Vagina (tissue), 2 donors: Measurements from ENCODE around the gene C6orf132. TPM values are rescaled to one million over a fixed set of nuclear protein-coding genes. Genes with fewer than 3 reads are reported as not detected.

Source experiments
- DNase-seq, 2 donors: peaks; one replicate each; pipeline ENCODE4 v3.0.0-alpha.2; 2017; ENCODE audit errors: extremely low spot score in 2 of 2
- H3K27ac ChIP-seq: fragments of 200-600 bp; sonication (generic); one replicate; pipeline ENCODE4 v1.5.1; 2019
- H3K27me3 ChIP-seq: fragments of 200-600 bp; sonication (generic); one replicate; pipeline ENCODE4 v1.5.1; 2019
- H3K36me3 ChIP-seq, 2 donors: fragments of 200-600 bp; sonication (generic); one replicate each; pipeline ENCODE4 v1.5.1; 2017 to 2019
- H3K4me1 ChIP-seq: fragments of 200-600 bp; sonication (generic); one replicate; pipeline ENCODE4 v1.5.1; 2019
- H3K4me3 ChIP-seq, 2 donors: fragments of 200-600 bp; sonication (generic); 1 replicate in 1 of 2; 2 replicates in 1 of 2; pipeline ENCODE4 v1.5.1; 2016 to 2019
- H3K9me3 ChIP-seq: fragments of 200-600 bp; sonication (generic); one replicate; pipeline ENCODE4 v1.5.1; 2019
- POLR2A ChIP-seq, 2 donors: fragments of 450-650 bp; IDR thresholded peaks; one replicate each; pipeline ENCODE4 v1.6.1; 2017; ENCODE audit warnings: antibody characterized with exemption in 2 of 2, mild to moderate bottlenecking in 2 of 2, moderate library complexity in 2 of 2
- POLR2AphosphoS5 ChIP-seq, 2 donors: sonication (generic); formaldehyde crosslinking; IDR thresholded peaks; one replicate each; pipeline ENCODE4 v1.9.0; 2017; ENCODE audit warnings: antibody characterized with exemption in 2 of 2, mild to moderate bottlenecking in 2 of 2, low read depth in 1 of 2; ENCODE audit not compliant: insufficient read depth in 1 of 2
- intact Hi-C: fragments of 100-400 bp; cut with DNase I; formaldehyde crosslinking; loops from one replicate; pipeline ENCODE4 v1.15.1; 2023
- total RNA-seq: library from RNA; depleted of rRNA; stranded (reverse); fragments of >200 nt; gene quantifications from one replicate; pipeline ENCODE4 v1.2.3, GENCODE V29; 2016
- TF ChIP-seq, protein P1 (sequence below), 3 experiments: fragments of 450-650 bp in 2 of 3; fragments of 200-600 bp in 1 of 3; sonication (generic) in 1 of 3; IDR thresholded peaks; one replicate each; pipeline ENCODE4 v1.5.1; 2017 to 2019; ENCODE audit warnings: antibody characterized with exemption in 3 of 3, mild to moderate bottlenecking in 2 of 3, moderate library complexity in 2 of 3

The C6orf132 gene
- total RNA-seq, 1 donor from 2014 or later, result 78.6 TPM

- Histone ChIP-seq H3K4me1 (no peaks in the 10 kb centered on the region), H3K4me3 (no peak overlapping the region), H3K9me3 (no peaks in the 10 kb centered on the region), H3K36me3 (peaks cover 0 to 67% of the 10 kb centered on the region in 2 donors), H3K27me3 (no peaks in the 10 kb centered on the region), H3K27ac (no peak overlapping the region)
- DNase-seq, result no peak
- TF ChIP-seq POLR2A (IDR thresholded peaks at IDR 0.05), result no peak
- TF ChIP-seq POLR2AphosphoS5 (IDR thresholded peaks at IDR 0.05; ENCODE audit: insufficient read depth in 1 of 2, low read depth in 1 of 2), result no peak
- TF ChIP-seq, protein P1, sequence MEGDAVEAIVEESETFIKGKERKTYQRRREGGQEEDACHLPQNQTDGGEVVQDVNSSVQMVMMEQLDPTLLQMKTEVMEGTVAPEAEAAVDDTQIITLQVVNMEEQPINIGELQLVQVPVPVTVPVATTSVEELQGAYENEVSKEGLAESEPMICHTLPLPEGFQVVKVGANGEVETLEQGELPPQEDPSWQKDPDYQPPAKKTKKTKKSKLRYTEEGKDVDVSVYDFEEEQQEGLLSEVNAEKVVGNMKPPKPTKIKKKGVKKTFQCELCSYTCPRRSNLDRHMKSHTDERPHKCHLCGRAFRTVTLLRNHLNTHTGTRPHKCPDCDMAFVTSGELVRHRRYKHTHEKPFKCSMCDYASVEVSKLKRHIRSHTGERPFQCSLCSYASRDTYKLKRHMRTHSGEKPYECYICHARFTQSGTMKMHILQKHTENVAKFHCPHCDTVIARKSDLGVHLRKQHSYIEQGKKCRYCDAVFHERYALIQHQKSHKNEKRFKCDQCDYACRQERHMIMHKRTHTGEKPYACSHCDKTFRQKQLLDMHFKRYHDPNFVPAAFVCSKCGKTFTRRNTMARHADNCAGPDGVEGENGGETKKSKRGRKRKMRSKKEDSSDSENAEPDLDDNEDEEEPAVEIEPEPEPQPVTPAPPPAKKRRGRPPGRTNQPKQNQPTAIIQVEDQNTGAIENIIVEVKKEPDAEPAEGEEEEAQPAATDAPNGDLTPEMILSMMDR (IDR thresholded peaks at IDR 0.05), result no peak
- intact Hi-C loops, result no loop called here
These were observed 70.4 kb downstream of the C6orf132 start for GRCh38 chr6:42071881-42072583.

DNA sequence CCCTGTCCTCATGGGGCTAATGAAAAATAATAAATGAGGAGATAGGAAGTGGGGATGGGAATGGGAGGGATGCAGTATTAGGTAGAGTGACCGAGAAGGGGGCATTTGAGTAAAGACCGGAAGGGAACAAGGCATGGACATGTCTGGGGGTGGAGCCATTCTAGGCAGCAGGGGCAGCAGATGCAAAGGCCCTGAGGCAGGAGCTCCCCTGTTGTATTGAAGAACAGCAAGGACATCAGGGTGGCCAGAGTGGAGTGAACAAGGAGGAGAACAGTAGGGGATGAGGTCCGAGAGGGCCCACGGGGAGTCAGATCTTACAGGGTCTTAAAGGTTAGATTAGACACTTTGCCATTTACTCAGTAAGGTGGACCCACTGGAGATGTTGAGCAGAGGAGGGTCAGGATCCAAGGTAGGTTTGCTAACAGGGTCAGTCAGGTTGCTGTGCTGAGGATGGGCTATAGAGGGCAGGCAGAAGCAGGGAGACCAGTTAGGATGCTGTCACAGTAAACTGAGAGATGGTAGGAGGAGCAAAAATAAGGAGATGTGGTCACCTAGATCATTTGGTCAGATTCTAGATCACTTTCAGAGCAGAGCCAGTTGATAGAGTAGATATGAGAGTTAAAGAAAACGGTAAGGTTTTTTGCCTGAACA is 73.4 kb downstream of the C6orf132 start:
- H3K9me3 ChIP-seq, result no peaks in the 10 kb centered on the region
- no peaks in the 10 kb centered on the region for H3K4me1 ChIP-seq
- no peak overlapping the region for H3K27ac ChIP-seq
- no peak for DNase-seq
- no peaks in the 10 kb centered on the region for H3K27me3 ChIP-seq
- H3K4me3 ChIP-seq, result no peak overlapping the region
- intact Hi-C loops, result no loop called here
- TF ChIP-seq POLR2A (IDR thresholded peaks at IDR 0.05), result no peak
- TF ChIP-seq, protein P1 (IDR thresholded peaks at IDR 0.05), result no peak
- no peak for TF ChIP-seq POLR2AphosphoS5 (IDR thresholded peaks at IDR 0.05; ENCODE audit: insufficient read depth in 1 of 2, low read depth in 1 of 2)
- peaks cover 0 to 82% of the 10 kb centered on the region in 2 donors for H3K36me3 ChIP-seq

DNA sequence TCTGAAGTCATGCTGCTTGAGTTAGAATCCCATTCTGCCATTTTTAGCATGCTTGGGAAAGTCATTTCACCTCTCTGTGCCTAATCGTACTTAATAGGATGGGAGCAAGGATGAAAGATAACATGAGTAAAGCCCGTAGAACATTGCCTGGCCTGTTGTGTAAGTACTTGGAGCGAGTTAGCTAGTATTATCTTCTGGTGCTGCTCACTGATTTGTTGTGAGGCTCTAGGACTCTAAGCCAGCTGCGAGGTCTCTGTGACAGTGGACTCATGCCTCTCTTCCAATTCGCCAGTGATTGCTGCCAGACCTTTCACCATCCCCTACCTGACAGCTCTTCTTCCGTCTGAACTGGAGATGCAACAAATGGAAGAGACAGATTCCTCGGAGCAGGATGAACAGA is 74.2 kb downstream of the C6orf132 start:
- H3K4me3 ChIP-seq, result no peak overlapping the region

DNA sequence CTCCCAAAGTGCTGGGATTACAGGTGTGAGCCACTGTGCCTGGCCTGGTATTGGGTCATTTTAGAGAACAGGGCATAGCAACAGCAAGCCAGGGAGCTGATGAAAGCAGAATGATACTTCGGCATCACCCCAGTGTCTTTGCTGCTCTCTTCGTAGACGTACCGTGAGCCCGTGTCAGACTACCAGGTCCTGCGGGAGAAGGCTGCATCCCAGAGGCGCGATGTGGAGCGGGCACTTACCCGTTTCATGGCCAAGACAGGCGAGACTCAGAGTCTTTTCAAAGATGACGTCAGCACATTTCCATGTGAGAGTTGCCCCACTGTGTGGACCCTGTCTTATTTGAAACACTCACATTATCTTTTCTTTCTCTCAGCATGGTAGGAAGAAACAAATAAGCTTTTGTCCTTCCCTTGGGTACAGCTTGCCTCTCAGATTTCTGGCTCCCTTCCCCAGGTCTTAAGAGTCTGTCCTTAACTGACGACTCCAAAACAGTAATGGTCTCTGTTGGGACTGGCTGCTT is 76.2 kb downstream of the C6orf132 start:
- Histone ChIP-seq H3K9me3 (no peaks in the 10 kb centered on the region), H3K4me1 (no peaks in the 10 kb centered on the region), H3K27ac (no peak overlapping the region), H3K27me3 (no peaks in the 10 kb centered on the region), H3K4me3 (no peak overlapping the region), H3K36me3 (peaks cover 0 to 74% of the 10 kb centered on the region in 2 donors)
- DNase-seq, result no peak
- intact Hi-C loops, result no loop called here
- TF ChIP-seq POLR2AphosphoS5 (IDR thresholded peaks at IDR 0.05; ENCODE audit: insufficient read depth in 1 of 2, low read depth in 1 of 2), result no peak
- TF ChIP-seq POLR2A (IDR thresholded peaks at IDR 0.05), result no peak
- TF ChIP-seq, protein P1 (IDR thresholded peaks at IDR 0.05), result no peak

More for the DNA sequence above, 74.2 kb downstream of the C6orf132 start:
- Histone ChIP-seq H3K9me3 (no peaks in the 10 kb centered on the region), H3K4me1 (no peaks in the 10 kb centered on the region), H3K27ac (no peak overlapping the region), H3K36me3 (peaks cover 0 to 80% of the 10 kb centered on the region in 2 donors), H3K27me3 (no peaks in the 10 kb centered on the region)
- intact Hi-C loops, result no loop called here
- no peak for DNase-seq
- TF ChIP-seq, protein P1 (IDR thresholded peaks at IDR 0.05), result no peak
- TF ChIP-seq POLR2A (IDR thresholded peaks at IDR 0.05) (no peak), POLR2AphosphoS5 (IDR thresholded peaks at IDR 0.05; ENCODE audit: insufficient read depth in 1 of 2, low read depth in 1 of 2) (no peak)

DNA sequence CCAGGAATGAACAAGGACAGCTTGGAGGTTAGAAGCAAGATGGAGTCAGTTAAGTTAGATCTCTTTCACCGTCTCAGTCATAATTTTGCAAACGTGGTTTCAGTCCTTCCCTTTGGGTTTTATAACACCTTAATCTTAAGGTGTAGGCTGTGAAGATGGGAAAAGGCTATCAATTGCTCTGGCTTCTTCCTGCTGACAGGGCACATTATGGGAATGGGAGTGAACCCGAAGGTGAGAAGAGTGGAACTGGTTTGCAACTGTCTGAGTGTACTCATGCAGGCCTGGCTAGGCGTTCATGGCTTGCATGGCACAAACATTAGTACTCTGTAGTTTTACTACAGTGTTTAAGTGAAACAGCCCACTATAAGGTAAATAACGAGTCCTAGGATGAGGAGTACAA is 82.7 kb downstream of the C6orf132 start:
- intact Hi-C loops, result no loop called here
- Histone ChIP-seq H3K36me3 (peaks cover 0 to 69% of the 10 kb centered on the region in 2 donors), H3K4me1 (no peaks in the 10 kb centered on the region)

More for the DNA sequence above, 82.7 kb downstream of the C6orf132 start:
- Histone ChIP-seq H3K27ac (no peak overlapping the region), H3K9me3 (no peaks in the 10 kb centered on the region), H3K27me3 (no peaks in the 10 kb centered on the region), H3K4me3 (no peak overlapping the region)
- DNase-seq, result no peak
- no peak for TF ChIP-seq POLR2AphosphoS5 (IDR thresholded peaks at IDR 0.05; ENCODE audit: insufficient read depth in 1 of 2, low read depth in 1 of 2)
- TF ChIP-seq, protein P1 (IDR thresholded peaks at IDR 0.05), result no peak
- no peak for TF ChIP-seq POLR2A (IDR thresholded peaks at IDR 0.05)
